Immature natural killer cell (primary cell): Measurements from ENCODE around the gene FIZ1. TPM values are rescaled to one million over a fixed set of nuclear protein-coding genes. Genes with fewer than 3 reads are reported as not detected.

Experiments
- DNase-seq, 3 donors: peaks; one replicate each; pipeline ENCODE4 v3.0.0; 2022; ENCODE audit warnings: mixed read lengths in 1 of 3
- H3K27ac Mint-ChIP-seq, 6 donors: one replicate each; pipeline ENCODE4 v1.8.0; 2020; ENCODE audit warnings: mixed read lengths in 6 of 6, mild to moderate bottlenecking in 5 of 6, inconsistent platforms in 4 of 6, moderate library complexity in 3 of 6
- H3K27me3 Mint-ChIP-seq, 3 donors: one replicate each; pipeline ENCODE4 v1.8.0; 2020 to 2021; ENCODE audit warnings: low read depth in 3 of 3, mild to moderate bottlenecking in 3 of 3, mixed read lengths in 3 of 3, moderate library complexity in 3 of 3, inconsistent platforms in 1 of 3
- H3K36me3 Mint-ChIP-seq, 3 donors: one replicate each; pipeline ENCODE4 v1.8.0; 2020; ENCODE audit warnings: mixed read lengths in 3 of 3, inconsistent platforms in 2 of 3, mild to moderate bottlenecking in 2 of 3
- H3K4me1 Mint-ChIP-seq, 2 donors: one replicate each; pipeline ENCODE4 v1.8.0; 2020; ENCODE audit warnings: inconsistent platforms in 2 of 2, mild to moderate bottlenecking in 2 of 2, mixed read lengths in 2 of 2, moderate library complexity in 1 of 2
- H3K4me3 Mint-ChIP-seq, 5 donors: one replicate each; pipeline ENCODE4 v1.8.0; 2020; ENCODE audit warnings: mild to moderate bottlenecking in 5 of 5, mixed read lengths in 5 of 5, inconsistent platforms in 3 of 5, moderate library complexity in 3 of 5
- H3K9me3 Mint-ChIP-seq, 6 donors: one replicate each; pipeline ENCODE4 v1.8.0; 2020; ENCODE audit warnings: mild to moderate bottlenecking in 6 of 6, mixed read lengths in 6 of 6, inconsistent platforms in 4 of 6, moderate library complexity in 3 of 6
- polyA plus RNA-seq, 3 donors: library from polyadenylated mRNA; unstranded; fragments of 300-500 nt; fragmentation: Illumina TruSeq; gene quantifications; one replicate each; pipeline ENCODE4 v1.2.3, GENCODE V29; 2021

FIZ1 gene
- polyA plus RNA-seq, 3 donors from 2014 or later, result 0.63 to 1.7 (median 1.0) TPM

DNA sequence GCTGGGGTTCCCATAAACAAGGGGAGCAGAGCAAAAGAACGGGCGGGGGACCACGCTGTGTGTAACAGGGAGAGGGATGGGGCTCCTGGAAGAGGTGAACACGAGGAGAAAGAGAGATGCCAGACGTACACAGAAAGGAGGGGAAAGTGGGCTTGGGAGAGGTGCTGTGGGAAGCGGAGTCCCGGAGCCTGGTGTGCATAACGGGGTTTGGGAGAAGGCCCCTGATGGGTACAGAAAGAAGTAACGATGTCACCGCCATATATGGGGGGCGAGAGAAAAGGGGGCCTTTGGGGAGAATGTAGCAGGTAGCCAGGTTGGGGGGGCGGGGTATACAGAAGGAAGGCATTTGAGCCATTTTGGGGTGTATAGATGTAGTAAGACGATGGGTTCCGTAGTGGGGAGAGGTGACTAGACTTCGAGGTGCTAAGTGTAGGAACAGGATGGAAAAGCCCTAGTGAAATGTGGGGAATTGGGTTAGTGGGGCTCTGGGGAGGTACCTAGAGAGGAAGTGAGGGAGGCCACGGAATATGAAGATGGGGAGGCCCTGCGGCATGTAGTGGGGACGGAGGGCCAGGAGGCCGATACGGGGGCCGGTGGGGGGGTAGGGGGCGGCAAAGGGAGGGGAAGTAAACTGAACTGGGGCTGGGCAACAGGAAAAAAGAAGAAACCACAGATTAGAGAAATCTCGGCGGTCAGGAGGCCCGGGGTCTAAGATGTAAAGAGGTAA is 42.3 kb upstream of the FIZ1 start:
- peak overlapping the region; percentile 88 to 94 (median 89) for H3K4me3 Mint-ChIP-seq
- DNase-seq, result peak in 1 of 3 donors; percentile 8
- no peaks in the 10 kb centered on the region for H3K9me3 Mint-ChIP-seq
- H3K4me1 Mint-ChIP-seq, result peaks cover 51 to 61% of the 10 kb centered on the region in 2 donors
- H3K27ac Mint-ChIP-seq, result peak overlapping the region; percentile 79 to 92 (median 86)
- H3K36me3 Mint-ChIP-seq, result peaks cover 3 to 4% (median 3%) of the 10 kb centered on the region in 3 donors
- H3K27me3 Mint-ChIP-seq, result peaks cover 5 to 9% (median 5%) of the 10 kb centered on the region in 3 donors

DNA sequence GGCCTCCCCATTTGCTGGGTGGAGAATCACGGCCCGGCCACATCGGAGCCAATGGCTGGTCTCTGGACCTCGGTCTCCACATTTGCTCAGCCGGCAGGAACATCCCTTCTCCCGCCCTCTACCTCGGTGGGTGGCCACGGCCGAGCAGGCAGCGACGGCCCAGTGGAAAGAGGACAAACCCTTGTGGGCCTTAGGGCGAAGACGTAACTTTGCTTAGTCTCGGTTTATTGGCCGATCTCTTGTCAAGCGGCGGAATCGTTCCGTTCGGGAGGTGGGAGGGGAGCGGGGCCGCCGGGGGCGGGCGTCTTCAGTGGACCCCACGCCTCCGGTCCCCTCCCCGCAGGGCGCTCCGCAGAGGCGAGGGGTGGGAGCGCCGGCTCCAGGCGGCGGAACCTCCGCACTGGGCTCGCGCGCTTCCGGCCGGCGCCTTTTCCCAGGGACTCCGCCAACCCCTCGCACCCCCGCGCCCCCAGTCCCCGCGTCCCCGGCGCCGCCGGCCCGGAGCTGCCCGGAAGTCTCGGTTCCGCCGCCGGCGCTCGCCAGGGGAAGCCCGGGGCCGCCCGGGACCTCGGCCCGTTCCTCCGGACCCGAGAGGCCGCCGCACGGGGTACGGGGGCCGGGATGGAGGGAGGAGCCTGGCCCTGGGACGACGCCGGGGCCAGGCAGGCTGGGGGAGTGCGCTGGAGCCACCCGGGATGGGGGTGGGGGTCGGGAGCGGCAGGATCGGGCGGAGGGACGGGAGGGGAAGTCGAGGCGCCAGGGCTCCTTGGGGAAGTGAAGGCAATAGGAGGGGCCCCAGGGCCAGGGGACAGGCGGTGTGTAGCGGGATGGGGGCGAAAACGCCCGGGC is 41.5 kb upstream of the FIZ1 start, which contains the start of gene ZNF580:
Gene ZNF580 (plus strand): TSS at position 426 of the 849 bp plus-strand sequence. CDS start 1,507 bp downstream, outside the sequence.
- peaks cover 5 to 9% (median 6%) of the 10 kb centered on the region in 3 donors for H3K27me3 Mint-ChIP-seq
- H3K9me3 Mint-ChIP-seq, result no peaks in the 10 kb centered on the region
- H3K4me1 Mint-ChIP-seq, result peaks cover 59 to 69% of the 10 kb centered on the region in 2 donors
- H3K4me3 Mint-ChIP-seq, result peak within 1 kb of the TSS; percentile 88 to 94 (median 89)
- peak; percentile 50 to 56 (median 52) for DNase-seq
- peak within 1 kb of the TSS; percentile 79 to 92 (median 86) for H3K27ac Mint-ChIP-seq
- H3K36me3 Mint-ChIP-seq, result peaks cover 3 to 4% (median 3%) of the 10 kb centered on the region in 3 donors

DNA sequence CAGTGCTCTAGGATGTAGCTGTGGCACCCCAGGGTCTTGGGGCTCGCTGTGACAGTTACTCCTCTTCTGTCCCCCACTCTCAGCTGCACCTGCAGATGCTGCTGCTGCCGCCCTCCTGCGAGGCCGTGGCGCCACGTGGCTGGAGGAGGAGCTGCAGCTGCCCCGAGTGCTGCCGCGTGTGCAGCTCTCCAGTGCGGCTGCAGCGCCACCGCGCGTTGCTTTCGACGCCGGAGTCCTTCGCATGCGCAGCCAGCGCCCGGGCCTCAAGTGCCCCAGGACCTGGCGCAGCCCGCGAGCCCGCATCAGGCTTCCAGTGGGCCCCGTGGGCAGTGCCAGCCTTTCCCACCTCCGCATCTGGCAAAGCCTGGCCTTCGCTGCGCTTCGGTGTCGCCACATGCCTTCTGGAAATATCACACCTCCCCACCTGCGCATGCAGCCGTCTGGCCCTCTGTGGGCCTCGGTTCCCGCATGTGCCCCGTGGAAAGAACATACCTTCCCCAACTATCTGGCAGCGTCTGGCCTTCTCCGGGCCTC is 40.8 kb upstream of the FIZ1 start:
- DNase-seq, result peak; percentile 56 to 64 (median 61)

DNA sequence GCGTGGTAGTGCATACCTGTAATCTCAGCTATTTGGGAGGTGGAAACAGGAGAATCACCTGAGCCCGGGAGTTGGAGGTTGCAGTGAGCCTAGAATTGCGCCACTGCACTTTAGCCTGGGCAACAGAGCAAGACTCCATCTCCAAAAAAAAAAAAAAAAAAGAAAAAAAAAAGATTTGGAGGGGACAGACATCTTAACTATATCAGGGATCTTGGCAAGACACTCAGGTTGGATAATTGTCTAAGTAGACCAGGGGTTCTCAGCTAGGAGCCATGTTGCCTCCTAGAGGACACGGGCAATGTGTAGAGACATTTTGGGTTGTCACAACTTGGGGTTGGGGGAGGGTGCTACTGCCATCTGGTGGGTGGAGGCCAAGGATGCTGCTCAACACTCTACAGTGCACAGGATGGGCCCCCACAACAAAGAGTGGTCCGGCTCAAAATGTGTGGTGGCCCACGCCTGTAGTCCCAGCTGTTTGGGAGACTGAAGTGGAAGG is 39.6 kb upstream of the FIZ1 start:
- Mint-ChIP-seq H3K4me1 (peaks cover 73 to 74% of the 10 kb centered on the region in 2 donors), H3K9me3 (no peaks in the 10 kb centered on the region), H3K36me3 (peaks cover 3 to 4% (median 3%) of the 10 kb centered on the region in 3 donors), H3K27me3 (peaks cover 11 to 14% (median 13%) of the 10 kb centered on the region in 3 donors), H3K27ac (peak overlapping the region in 5 of 6 donors; percentile 72 to 84 (median 75)), H3K4me3 (peak overlapping the region; percentile 38 to 73 (median 58))
- DNase-seq, result peak; percentile 48 to 56 (median 55)

More for the DNA sequence above, 40.8 kb upstream of the FIZ1 start:
- peaks cover 7 to 9% (median 9%) of the 10 kb centered on the region in 3 donors for H3K27me3 Mint-ChIP-seq
- peak overlapping the region; percentile 66 to 79 (median 76) for H3K27ac Mint-ChIP-seq
- H3K4me3 Mint-ChIP-seq, result peak overlapping the region; percentile 75 to 83 (median 79)
- H3K36me3 Mint-ChIP-seq, result peaks cover 3 to 4% (median 3%) of the 10 kb centered on the region in 3 donors
- no peaks in the 10 kb centered on the region for H3K9me3 Mint-ChIP-seq
- peaks cover 66 to 73% of the 10 kb centered on the region in 2 donors for H3K4me1 Mint-ChIP-seq

DNA sequence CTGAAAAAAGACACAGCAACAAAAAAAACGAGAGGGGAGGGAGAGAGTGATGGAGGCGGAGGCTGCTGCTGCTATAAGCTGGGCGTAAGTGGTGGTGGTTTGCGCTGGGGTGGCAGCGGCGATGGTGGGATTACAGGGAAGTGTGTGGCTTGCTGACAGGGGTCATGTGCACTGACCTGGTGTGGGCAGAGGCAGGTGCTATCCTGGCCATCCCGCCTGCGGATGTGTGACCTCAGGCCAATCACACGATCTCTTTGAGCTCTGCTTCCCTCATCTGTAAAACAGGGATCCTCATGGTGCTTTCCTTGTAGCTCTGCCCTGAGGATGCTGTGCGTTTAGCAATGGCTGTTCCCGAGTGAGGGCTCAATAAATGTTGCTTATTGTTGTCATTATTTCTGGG is 38.2 kb upstream of the FIZ1 start:
- Mint-ChIP-seq H3K4me3 (peak overlapping the region in 4 of 5 donors; percentile 26 to 59 (median 44)), H3K36me3 (peaks cover 3 to 4% (median 3%) of the 10 kb centered on the region in 3 donors), H3K27ac (peak overlapping the region; percentile 21 to 80 (median 49)), H3K27me3 (peaks cover 10 to 14% (median 14%) of the 10 kb centered on the region in 3 donors), H3K9me3 (no peaks in the 10 kb centered on the region), H3K4me1 (peaks cover 66 to 68% of the 10 kb centered on the region in 2 donors)
- DNase-seq, result no peak

DNA sequence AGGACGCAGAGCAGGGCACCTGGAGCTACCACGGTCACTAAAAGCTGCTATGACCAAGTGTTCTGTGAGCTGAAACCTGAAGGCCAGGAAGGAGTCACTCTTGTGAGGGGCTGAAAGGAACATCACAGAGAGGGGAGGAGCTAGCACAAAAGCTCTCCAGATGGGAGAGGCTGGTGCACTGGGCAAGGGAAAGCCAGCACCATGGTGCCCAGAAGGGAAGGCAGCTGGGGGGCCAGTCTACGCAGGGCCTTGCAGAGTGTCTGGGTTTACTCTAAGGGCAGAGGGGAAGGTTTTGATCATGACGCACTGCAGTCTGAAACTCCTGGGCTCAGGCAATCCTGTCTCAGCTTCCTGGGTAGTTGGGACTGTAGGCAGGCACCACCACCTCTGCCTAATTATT is 37.4 kb upstream of the FIZ1 start:
- peak overlapping the region; percentile 97 to 100 (median 98) for H3K4me3 Mint-ChIP-seq
- no peaks in the 10 kb centered on the region for H3K9me3 Mint-ChIP-seq
- H3K4me1 Mint-ChIP-seq, result peaks cover 67 to 68% of the 10 kb centered on the region in 2 donors
- DNase-seq, result no peak
- peaks cover 10 to 19% (median 18%) of the 10 kb centered on the region in 3 donors for H3K27me3 Mint-ChIP-seq
- peak overlapping the region; percentile 97 to 100 (median 100) for H3K27ac Mint-ChIP-seq
- H3K36me3 Mint-ChIP-seq, result peaks cover 3 to 4% (median 3%) of the 10 kb centered on the region in 3 donors

DNA sequence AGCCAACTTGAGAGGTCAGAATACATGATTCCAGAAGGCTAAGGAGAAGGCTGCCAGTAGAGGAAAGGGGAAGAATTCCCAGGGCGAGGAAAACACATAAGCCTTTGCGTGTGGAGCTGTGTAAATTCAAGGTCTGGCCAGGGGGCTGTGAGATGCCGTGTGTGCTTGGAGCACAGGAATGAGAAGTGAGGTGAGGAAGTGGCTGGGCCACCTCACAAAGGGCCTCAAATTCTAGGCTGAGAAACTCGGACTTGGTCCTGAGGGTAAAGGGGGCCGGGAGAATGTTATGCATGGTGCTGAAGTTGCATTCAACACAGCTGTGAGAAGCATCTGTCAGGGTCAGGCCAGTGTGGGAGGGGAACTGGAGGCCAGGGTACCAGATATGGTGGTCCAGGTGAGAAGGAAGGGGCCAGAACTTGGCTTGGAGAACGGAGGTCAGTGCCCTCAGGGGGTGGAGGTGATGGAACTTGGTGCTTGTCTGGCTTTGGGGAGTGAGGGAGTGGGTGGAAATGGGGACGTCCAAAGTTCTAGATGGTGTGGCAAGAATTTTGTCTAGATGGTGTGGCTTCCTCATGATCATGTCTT is 36.6 kb upstream of the FIZ1 start:
- Mint-ChIP-seq H3K4me1 (peaks cover 63 to 64% of the 10 kb centered on the region in 2 donors), H3K27ac (peak overlapping the region; percentile 97 to 100 (median 100)), H3K27me3 (peaks cover 10 to 19% (median 18%) of the 10 kb centered on the region in 3 donors), H3K36me3 (peaks cover 3 to 4% (median 3%) of the 10 kb centered on the region in 3 donors), H3K9me3 (no peaks in the 10 kb centered on the region), H3K4me3 (peak overlapping the region; percentile 97 to 100 (median 98))
- no peak for DNase-seq

DNA sequence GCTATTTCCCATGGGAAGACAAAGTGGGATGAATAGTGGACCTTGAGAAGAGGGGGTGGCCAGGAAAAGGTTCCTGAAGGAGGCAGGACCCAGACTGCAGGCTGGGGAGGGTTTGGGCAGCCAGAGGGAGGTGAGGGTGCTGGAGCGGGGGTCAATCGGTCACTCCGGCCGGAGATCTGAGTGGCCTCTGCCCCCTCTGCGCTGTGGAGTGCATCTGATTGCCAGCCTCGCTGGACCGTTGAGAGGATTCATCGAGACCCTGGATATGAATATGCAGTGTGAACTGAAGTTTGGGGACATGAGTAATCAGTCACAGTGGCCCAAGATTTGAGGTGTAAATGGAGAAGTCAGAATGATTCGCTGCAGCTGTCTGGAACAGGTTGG is 36.0 kb upstream of the FIZ1 start:
- peak in 1 of 3 donors; percentile 14 for DNase-seq
- peaks cover 3 to 4% (median 3%) of the 10 kb centered on the region in 3 donors for H3K36me3 Mint-ChIP-seq

DNA sequence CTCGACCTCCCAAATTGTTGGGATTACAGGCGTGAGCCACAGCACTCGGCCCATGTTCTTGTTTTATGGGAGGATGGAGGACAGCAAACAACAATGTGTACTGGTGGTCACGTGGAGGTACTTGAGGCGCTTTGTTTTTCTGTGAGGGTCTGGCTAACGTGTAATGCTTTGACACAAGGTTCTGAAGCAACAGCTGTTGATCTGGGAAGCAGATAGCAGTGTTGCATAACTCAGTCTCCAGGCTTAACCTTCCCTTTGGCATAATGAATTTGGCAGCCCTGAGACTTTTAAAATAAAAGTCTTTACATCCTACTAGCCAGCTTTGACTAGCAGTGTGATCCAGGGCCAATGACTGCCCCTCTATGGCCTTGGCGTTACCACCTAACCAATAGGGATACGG is 34.5 kb upstream of the FIZ1 start:
- H3K27me3 Mint-ChIP-seq, result peaks cover 7 to 19% (median 18%) of the 10 kb centered on the region in 3 donors
- H3K9me3 Mint-ChIP-seq, result no peaks in the 10 kb centered on the region
- H3K36me3 Mint-ChIP-seq, result peaks cover under 1 to 4% (median 3%) of the 10 kb centered on the region in 3 donors
- peak overlapping the region in 2 of 6 donors; percentile 68 to 100 for H3K27ac Mint-ChIP-seq
- no peak for DNase-seq
- peak overlapping the region; percentile 18 to 100 (median 97) for H3K4me3 Mint-ChIP-seq
- H3K4me1 Mint-ChIP-seq, result peaks cover 45 to 52% of the 10 kb centered on the region in 2 donors

More for the DNA sequence above, 36.0 kb upstream of the FIZ1 start:
- peak overlapping the region; percentile 97 to 100 (median 100) for H3K27ac Mint-ChIP-seq
- no peaks in the 10 kb centered on the region for H3K9me3 Mint-ChIP-seq
- H3K4me3 Mint-ChIP-seq, result peak overlapping the region; percentile 97 to 100 (median 98)
- H3K27me3 Mint-ChIP-seq, result peaks cover 7 to 19% (median 18%) of the 10 kb centered on the region in 3 donors
- peaks cover 60 to 61% of the 10 kb centered on the region in 2 donors for H3K4me1 Mint-ChIP-seq

DNA sequence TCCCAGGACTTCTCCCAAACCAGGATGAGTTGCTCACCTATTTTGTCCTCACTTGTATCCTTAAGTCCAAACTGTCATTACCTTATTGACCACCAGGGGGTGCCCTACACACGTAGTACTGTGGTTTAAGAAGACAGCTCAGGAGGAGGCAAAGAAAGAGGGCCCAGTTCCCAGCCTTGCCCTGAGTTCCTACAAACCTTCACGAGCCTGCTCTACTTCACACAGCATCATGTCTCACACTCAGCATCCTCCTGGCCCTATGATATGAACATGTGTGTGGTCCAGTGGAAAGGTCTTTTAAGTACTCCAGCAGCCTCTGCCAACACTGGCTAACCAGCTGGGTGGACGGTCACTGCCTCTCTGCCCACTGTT is 33.1 kb upstream of the FIZ1 start:
- Mint-ChIP-seq H3K4me1 (peaks cover 37 to 42% of the 10 kb centered on the region in 2 donors), H3K4me3 (peak overlapping the region in 4 of 5 donors; percentile 5 to 39 (median 23)), H3K27ac (peak overlapping the region; percentile 4 to 84 (median 48)), H3K36me3 (no peaks in the 10 kb centered on the region), H3K27me3 (peaks cover 7 to 16% (median 16%) of the 10 kb centered on the region in 3 donors), H3K9me3 (no peaks in the 10 kb centered on the region)
- DNase-seq, result peak; percentile 83 to 87 (median 85)

DNA sequence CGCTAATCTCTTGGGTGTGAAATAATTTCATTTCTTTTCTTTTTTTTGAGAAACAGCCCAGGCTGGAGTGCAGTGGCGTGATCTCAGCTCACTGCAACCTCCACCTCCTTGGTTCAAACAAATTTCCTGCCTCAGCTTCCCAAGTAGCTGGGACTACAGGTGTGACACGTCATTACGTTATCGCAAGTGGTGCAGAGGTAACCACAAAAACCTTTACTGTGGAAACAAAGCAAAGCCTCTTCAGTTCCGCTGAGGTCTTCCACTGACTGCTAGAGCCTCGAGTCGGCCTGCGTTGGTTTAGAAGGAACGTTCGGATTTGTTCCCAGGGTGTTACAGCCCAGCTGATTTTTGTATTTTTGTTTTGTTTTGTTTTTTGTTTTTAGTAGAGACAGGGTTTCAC is 27.0 kb upstream of the FIZ1 start:
- H3K4me1 Mint-ChIP-seq, result peaks cover 15 to 20% of the 10 kb centered on the region in 2 donors
- H3K27ac Mint-ChIP-seq, result peak overlapping the region in 1 of 6 donors; percentile 29
- H3K4me3 Mint-ChIP-seq, result peak overlapping the region in 1 of 5 donors; percentile 29
- H3K27me3 Mint-ChIP-seq, result peaks cover 5 to 10% (median 8%) of the 10 kb centered on the region in 3 donors
- H3K9me3 Mint-ChIP-seq, result no peaks in the 10 kb centered on the region
- peaks cover 0 to 4% (median 4%) of the 10 kb centered on the region in 3 donors for H3K36me3 Mint-ChIP-seq
- DNase-seq, result peak in 1 of 3 donors; percentile 13

DNA sequence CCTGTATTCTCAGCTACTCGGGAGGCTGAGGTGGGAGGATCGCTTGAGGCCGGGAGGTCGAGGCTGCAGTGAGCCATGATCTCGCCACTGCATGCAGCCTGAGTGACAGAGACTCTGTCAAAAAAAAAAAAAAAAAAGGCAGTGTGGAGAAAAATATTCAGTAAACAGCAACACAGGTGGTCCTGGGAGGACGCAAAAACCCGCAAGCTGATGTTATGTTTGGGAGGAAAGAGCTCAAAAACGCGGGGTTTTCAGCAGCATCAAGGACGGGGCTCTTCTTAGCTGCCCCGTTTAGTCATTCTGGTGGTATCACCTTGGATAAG is 25.6 kb upstream of the FIZ1 start:
- H3K36me3 Mint-ChIP-seq, result peaks cover 0 to 4% (median 4%) of the 10 kb centered on the region in 3 donors
- peaks cover 5 to 10% (median 8%) of the 10 kb centered on the region in 3 donors for H3K27me3 Mint-ChIP-seq
- peak overlapping the region; percentile 80 to 98 (median 96) for H3K27ac Mint-ChIP-seq
- peaks cover 22 to 28% of the 10 kb centered on the region in 2 donors for H3K4me1 Mint-ChIP-seq
- no peaks in the 10 kb centered on the region for H3K9me3 Mint-ChIP-seq
- peak overlapping the region; percentile 85 to 94 (median 88) for H3K4me3 Mint-ChIP-seq
- DNase-seq, result no peak
